Stomach (tissue), 4 donors: ENCODE results near the gene PRKCE.

Experiments used
- CTCF ChIP-seq, 7 experiments: fragments of 450-650 bp in 4 of 7; fragments of 200-600 bp in 3 of 7; sonication (generic) in 3 of 7; IDR thresholded peaks; one replicate each; pipeline ENCODE4 v1.5.1; 2016 to 2019; ENCODE audit warnings: antibody characterized with exemption in 7 of 7, control low read depth in 2 of 7, mild to moderate bottlenecking in 1 of 7
- EP300 ChIP-seq: sonication (generic); formaldehyde crosslinking; IDR thresholded peaks from one replicate; pipeline ENCODE4 v1.6.1; 2017; ENCODE audit warnings: antibody characterized with exemption
- POLR2AphosphoS5 ChIP-seq, 3 donors: sonication (generic); formaldehyde crosslinking; IDR thresholded peaks; one replicate each; pipeline ENCODE4 v1.6.1; 2016; ENCODE audit warnings: antibody characterized with exemption in 3 of 3

- TF ChIP-seq CTCF (IDR thresholded peaks at IDR 0.05) (no peak), EP300 (no peak), POLR2AphosphoS5 (IDR thresholded peaks at IDR 0.05) (peak in 1 of 3 donors; percentile 14)
These were observed 175.6 kb downstream of the PRKCE start for GRCh38 chr2:45826884-45827635.
